Stimulated activated CD8-positive, alpha-beta memory T cell treated with anti-CD3 and anti-CD28 coated beads, Interleukin-7, amount 100 ng/mL, for 48 hours (primary cell): Measurements from ENCODE around the gene KLF6.

ENCODE experiments used
- DNase-seq, 2 donors: peaks; one replicate each; pipeline ENCODE4 v3.0.0-alpha.2; 2020; ENCODE audit warnings: low read depth in 1 of 2; ENCODE audit errors: extremely low read depth in 1 of 2

The KLF6 gene

DNA sequence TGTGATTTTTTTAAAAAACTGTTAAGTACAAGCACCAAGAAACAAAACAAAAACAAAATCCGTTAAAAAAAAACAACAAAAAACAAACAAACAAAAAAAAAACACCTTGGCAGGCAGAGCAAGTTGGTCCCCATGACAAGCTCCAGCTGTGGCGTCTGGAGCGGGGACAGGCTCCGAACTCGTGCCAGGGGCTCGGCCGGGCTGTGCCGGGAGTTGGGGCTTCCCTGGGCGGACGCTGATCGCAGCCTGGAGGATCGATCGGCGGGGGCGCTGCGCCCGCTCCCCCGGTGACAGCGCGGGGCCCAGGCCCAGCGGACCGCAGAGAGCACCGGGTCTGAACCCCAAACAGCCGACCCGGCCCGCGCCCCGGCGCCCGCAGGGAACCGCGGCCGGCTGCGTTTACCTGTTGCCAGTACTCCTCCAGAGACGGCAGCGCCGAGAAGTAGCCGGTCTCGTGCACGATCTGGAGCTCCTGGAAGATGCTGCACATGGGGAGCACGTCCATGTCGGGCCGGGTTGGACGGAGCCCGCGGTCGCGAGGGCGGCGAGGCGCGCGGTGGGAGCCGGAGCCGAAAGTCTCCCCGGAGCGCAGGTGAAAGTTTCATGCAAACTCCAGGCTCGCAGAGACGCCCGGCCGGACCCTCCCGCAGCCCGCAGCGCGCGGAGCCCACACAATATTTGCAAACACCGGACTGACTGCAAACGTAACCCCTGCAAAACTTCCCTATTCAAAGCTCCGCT is at the start of gene KLF6:
Gene KLF6 (minus strand): TSS at position 700 of the 741 bp plus-strand sequence. CDS start 195 bp downstream, at position 505.
- no peak for DNase-seq

DNA sequence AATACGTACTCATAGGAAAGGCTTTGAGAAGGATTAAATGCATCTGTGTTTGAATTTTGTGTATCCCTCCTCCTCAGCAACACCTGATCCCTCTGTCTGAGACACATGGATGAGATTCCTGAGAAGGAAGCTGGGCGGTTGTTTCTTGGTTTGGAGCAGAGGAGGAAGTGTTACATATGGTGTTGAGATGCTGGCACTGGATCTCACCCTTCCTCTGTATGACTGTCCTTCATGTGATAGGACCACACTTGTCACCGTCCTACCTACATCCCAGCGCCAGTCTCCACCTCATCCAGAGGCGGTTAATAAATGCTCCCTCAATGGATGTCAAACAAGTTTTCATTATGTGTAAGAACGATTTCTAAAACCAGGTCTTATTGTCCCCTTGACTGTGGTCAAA is 49.4 kb upstream of the KLF6 start:
- no peak for DNase-seq

DNA sequence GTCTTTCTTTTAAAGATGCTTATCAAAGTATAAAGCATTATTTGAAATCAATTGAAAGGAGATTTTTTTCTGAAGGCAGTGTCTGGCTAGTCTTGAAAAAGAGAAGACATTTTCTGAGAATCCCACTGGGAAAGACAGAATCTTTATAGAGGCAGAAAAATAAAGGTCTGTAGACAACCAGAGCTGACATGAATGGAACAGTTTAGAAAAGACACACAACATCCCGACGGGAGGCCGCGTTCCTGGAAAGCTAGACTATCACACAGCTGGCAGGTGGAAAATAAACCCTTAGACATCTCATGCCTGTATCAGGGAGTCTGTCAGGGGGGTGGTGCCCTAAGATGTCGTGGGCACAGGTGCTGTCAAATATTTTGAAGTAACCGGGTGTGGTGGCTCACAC is 48.0 kb upstream of the KLF6 start:
- no peak for DNase-seq

DNA sequence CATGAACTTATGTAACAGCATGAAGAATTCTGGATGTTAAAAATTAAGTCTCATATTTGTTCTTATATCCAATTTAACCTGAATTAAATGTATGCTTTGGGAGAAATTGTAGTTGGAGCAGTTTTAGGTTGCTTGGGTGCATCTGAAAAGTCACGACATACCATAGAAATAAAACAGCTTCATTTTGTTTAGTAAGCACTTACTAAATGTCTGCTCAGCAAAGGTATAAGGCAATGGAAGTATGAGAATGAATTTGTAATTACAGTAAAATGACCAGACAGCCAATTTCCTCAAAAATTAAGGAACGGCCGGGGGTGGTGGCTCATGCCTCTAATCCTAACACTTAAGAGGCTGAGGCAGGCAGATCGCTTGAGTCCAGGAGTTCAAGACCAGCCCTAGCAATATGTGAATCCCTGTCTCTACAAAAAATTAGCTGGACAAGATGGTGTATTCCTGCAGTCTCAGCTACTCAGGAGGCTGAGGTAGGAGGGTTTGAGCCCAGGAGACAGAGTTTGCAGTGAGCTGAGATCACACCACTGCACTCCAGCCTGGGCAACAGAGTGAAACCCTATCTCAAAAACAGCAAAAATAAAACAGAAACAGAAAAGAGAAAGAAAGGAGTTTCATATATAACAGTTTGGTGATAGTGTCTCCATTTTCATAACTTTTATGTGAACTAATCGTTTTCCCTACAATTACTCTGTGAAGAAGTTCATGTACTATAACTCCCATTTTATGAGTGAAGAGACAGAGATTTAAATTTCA is 47.2 kb upstream of the KLF6 start:
- DNase-seq, result no peak

DNA sequence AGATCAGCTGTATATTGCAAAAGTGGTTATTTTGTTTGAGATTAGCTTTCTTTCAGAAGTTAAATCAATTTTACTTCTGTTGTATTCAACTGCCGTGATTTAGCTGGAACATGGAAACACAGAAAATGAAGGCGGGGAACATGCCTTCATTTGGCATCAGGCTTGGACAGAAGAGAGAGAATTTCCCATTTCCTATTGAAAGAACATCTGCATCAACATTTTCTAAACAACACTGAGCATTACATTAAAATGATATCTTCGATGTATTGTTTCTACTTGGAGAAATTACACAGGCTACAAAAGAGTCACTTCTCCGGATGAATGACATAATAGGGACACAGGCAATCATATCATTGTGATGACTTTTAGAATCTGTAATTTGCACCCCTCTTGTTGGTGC is 46.6 kb upstream of the KLF6 start:
- DNase-seq, result no peak

DNA sequence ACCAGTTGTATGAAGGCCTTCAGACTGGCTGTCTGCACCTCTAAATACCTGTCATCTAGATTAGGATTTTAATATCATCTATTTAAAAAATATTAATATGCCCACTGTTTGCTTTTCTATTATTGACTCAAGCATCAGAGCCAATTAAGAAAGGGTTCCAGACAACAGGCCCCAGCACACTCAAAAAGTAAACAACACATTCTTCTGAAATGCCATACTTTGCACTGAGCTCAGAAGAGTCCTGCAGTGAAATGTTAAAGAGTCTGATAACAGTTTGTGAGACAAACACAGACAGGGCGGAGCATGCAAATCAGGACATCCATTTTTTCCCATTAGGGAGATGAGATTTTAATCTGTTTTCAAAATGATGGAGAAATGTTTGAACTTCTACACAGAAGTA is 45.9 kb upstream of the KLF6 start:
- no peak for DNase-seq

DNA sequence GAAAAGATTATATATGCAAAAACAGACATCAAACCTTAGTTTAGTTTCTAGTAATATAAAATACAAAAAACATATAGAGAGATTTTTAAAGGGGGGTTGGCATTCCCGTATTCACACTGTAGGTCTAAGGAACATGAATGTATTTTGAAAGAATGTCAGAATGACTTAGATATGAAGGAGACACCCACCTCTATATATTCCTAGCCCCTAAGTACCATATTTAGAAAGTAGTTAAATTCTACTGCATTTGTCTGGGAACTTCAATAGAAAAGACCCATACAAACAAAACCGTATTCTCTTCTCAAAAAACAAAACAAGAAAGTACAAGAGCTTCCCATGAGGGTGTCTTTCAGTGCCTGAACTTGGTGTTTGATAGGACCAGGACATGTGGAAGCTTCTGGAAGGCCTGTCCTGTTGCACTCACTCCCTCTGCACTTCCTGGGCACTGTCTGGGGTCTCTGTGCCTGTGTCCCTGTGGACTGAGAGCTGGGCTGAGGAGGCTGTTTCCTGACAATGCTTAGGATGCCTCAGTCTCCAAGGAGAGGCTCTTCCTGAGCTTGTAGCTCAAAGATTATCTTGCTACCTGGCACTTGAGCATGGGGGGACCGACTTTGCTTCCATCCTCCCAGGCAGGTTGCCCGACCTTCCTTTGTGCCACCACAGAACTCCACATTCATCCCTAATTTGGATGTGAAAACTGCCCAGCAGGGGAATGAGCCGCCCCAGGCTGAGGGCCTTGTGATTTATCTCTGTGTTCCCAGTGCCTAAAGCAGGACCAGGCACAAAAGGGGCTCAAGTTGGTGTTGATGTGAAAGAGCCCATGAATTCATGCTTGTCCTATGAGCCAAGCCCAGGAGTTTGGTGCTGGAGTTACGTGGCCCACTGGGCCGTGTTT is 44.4 kb upstream of the KLF6 start:
- no peak for DNase-seq

DNA sequence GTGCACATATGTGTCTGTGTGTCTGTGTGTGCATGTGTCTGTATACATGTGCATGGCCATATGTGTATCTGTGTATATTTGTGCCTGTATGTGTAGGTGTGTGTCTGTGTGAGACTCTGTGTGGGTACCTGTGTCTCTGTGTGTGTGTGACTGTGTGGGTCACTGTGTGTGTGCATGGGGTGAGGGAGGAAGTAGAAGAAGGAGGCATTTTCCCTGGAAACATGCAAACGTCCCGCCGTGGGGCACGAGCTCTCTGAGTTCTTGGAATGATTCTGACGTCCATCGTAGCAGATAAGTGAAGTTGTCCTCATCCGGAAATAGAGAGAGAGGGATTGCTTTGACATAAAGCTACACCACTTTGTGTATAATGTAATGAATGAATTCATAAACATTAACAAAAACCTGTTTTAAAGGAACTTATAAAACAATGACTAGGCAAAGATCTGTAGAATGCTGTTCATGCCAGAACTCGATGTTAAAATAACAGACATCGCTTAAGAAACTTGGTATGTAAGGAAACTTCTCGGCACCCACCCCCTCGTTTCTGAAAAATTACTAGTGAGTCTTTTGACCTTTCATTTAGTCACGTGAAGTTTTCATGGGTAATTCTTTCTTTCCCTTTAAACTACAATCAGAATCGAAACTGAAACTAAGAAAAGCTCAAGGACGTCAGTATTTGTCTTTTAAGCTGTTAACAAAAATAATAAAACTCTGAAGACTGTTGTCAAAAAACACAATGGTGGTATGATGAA is 43.6 kb upstream of the KLF6 start:
- DNase-seq, result no peak

DNA sequence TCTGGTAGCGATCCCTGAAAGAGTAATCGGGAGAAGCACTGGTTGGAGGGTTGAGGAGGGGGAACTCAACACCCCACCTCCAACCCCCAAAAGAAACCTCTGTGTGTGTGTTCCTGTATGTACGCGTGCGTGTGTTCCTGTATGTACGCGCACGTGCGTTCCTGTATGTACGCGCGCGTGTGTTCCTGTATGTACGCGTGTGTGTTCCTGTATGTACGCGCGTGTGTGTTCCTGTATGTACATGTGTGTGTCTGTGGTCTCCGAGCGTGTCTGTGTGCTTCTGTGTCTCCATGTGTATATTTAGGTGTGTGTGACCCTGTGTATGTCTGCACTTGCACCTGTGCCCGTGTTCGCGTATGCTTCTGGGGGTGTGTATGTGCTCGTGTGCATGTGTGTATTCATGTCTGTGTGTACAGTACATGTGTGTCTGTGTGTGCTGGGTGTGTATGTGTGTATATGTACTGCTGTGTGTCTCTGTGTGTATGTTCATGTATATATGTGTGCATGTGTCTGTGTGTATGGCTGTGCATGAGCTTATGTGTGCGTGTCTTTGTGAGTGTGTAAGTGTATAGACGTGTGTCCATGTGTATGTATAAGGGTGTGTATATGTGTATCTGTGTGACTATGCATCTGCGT is 42.9 kb upstream of the KLF6 start:
- DNase-seq, result no peak

DNA sequence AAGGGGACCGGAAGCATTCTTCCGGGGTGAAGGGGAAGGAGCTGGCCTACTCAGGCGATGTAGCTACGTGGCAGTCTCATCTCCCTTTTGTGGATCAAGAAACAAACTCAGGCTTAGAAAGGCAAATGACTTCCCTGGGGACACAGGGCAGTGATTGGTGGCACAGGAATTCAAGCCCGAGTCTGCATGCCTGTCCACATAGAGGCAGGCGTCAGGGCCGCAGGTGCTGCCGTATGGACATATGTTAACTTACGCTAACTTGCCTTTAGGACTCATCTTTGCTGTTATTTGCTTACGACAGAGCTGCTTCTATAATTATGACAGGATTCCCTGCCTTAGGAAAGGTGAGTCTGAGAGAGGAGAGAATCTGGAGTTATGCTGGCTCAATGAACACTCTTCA is 42.3 kb upstream of the KLF6 start:
- DNase-seq, result no peak

DNA sequence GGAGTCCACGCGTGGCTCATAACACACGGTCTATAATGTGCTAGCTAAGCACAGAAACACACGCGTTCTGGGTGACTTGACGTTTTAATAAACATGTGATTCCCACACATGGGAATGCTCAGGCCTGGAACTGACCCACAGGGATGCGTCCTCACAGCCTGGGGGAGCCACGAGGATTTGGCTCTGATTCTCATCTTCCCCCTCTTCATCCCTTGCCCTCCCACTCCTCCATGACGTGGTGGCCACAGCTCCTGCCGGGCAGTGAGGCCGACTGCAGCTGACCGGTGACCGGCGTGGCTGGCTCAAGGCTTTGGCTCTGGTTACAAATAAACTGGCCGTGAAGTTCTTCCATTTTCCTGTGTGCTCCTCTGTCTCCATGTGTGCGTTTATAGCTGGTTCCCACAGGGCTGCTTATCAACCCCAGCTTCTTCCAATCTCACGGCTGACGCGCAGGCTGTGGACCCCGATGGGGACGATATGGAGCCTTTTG is 40.9 kb upstream of the KLF6 start:
- DNase-seq, result no peak

DNA sequence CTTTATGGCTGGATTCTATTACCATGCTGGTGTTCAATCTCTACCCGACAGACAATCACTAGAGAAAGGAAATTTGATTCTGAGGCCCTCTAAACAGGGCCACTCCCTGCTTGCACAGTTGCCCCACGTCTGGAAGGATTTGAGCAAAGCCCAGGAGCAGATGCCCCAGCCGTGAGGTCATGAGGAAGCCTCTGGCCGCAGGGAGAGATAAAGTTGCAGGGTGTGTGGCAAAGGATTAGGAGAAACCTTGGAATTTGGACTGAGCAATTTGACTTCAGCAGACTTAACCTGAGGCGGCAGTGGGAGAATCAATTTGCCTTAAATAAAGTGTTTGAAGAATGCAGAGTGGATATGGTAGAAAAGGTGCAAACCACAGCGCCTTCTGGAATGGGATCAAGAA is 40.2 kb upstream of the KLF6 start:
- DNase-seq, result no peak

DNA sequence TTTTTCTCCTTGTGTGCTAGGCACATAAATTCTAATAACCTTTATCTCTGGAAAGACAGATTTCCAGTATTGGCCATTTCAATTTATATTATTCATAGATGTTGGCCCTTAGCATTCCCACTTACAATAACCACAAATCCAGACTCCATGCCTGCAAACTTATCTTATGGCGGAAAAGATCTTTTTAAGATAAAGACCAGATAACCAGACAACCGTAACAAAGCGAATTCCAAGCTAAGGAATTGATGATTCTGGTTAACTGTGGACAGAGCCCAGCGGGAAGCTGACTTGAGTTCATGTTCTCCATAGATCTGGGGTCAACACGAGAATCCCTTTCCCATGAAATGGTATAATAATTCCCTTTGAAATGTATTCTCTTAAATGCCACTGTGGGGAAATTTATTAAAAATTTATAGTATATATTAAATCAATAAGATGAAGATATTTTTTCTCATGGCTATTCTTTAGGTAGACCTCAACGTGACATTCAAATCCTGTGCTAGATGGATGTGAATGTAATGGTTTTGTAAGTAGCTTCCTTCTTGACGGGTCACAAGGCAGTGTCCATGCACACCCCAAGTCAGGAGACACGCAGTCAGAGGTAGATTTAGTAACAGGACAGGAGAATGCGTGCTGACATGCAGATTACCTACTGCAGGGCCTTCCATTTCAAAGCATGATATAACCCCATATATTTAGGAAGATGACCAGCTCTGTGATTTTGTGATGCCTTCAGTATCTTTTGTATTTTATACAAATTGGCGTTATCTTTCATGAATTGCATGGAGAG is 37.7 kb upstream of the KLF6 start:
- DNase-seq, result no peak

DNA sequence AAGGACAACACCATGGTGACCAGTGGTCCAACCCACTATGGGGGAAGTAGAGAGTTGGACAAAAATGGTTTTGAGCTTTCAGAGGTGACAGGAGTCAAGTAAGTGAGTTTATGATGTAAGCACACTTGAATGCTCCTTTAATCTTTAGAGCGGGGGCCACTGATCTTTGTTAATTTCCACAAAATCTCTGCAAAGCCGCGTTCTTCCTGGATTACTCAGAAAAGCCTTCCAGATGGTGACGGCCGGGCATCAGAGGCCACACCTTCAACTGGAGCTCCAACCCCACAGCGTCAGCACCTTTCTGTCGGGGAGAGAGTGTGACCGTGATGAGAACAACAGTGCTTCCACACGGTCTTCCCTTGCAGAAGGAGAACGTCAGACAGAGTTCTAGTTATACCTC is 35.2 kb upstream of the KLF6 start:
- DNase-seq, result no peak

DNA sequence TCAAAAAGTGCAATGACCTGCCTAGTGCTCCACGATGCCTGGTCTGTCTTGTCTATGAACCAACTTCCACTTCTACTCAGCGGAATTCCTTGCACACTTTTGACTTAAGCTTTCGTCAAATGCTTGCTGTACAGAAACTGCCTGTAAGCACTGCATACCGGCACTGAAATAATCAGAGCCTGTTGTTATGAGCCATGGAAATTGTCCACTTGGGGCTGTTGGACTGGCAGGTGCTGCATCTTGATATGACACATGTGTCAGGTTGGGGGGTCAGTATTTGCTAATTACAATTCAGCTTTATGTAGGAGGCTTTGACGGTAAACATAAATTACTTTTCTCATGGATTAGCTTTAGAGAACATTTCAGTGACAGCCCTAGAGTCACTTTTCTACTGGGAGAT is 32.0 kb upstream of the KLF6 start:
- no peak for DNase-seq

DNA sequence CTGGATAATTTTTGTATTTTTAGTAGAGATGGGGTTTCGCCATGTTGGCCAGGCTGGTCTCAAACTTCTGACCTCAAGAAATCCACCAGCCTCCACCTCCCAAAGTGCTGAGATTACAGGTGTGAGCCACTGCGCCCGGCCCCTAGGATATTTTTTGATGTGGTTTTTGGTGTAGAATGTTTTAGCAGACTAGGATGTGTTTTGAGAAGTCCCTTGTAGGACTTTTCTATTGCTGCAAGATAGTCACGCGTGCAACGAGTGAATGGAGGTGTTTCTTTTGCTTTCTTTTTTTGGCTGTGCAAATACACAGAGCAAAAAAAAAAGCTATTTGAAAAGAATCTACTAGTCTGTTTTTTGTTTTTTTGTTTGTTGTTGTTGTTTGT is 29.8 kb upstream of the KLF6 start:
- no peak for DNase-seq

DNA sequence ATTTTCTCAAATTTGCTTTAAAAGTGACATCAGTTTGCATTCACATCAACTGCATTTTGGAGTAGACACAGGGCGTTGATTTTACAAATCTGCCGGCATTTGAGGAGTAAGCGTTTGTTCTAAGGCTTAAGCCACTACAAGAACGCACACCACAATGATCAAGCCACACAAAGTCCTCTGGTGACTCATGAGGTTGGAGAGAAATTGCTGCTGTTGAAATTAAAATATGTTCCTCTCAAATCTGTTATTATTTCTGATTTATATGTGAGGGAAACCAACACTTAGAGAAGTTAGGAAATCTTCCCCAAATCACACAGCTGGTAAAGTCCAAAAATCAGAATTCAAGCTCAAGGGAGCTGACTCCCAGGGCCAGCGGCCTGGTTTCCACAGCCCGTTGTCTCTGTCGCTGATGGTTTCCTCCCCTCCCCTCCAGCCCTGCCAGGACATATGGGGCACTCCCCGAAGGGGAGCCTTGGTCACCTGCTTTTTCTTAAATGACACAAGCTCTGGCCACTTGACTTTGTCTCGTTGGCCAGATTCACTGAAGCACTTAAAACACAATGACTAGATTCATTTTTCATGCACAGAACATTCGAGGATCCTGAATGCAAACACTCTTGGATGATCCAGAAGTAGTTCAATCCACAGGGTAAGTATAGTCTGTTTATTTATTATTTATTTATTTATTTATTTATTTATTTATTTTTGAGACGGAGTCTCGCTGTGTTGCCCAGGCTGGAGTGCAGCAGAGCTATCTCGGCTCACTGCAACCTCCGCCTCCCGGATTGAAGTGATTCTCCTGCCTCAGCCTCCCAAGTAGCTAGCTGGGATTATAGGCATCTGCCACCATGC is 29.2 kb upstream of the KLF6 start:
- DNase-seq, result no peak

DNA sequence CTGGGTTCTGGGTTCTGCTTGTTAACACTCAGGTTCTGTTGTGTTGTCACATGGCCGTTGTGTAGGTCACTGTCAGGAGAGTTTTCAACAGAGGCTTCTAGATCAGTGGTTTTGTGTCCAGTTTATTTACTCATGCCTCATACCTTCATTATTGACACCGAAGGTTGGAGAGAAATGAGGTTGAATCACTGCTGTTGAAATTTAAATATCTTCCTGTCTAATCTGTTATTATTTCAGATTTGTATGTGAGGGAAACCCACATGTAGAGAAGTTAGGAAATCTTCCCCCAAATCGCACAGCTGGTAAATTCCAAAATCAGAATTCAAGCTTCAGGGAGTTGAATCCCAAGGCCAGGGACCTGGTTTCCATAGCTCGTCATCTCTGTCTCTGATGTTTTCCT is 28.3 kb upstream of the KLF6 start:
- DNase-seq, result no peak

DNA sequence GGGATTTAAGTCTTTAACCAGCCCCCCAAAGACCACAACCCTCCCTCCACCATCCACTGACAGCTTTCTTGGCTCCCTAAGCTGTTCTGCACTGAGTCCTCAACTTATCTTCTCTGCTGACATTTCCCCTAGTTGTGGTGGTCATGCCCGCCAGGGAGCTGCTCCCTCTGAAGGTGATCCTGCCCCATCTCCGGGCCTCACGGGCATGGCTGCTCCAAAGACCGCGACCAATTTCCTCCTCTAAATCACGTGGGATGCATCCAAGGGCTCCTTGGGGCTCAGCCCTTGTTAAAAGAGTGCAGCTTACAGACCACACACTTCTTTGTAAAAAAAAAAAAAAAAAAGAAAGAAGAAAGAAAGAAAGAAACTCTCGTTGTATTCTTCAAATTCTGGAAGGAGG is 27.1 kb upstream of the KLF6 start:
- DNase-seq, result no peak
